Midbrain (tissue), 1 donor: Measurements from ENCODE around the gene STARD3.

Experiments
- DNase-seq: peaks from one replicate; lab custom pipeline; 2025; lab: John Stamatoyannopoulos, UW

Gene STARD3

DNA sequence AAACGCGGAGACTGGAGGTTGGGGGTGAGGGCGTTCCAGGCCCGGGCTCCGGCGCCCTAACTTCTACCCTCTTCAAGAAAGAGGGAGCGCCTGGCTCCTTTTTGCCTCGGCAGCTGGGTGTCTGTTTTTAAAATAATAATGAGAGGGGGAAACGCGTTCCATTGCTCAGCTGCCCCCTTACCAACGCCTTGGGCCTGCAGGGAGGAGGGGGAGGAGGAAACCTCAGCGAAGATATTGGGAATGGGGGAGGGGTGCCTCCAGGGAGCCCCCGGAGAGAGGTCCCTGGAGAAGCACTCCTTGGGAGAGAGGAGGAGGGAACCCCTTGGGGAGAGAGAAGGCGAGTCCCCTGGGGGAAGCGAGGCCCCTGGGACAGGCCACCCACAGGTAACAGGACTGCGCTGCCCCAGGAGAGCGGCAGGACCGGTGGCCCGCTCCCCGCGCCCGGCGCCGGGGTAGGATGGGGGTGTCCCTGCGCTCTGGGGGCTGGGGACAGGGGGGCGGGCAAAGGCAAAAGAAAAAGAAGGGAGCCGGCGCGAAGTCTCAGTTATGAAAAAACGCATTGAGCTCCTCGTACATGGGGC is 31.9 kb upstream of the STARD3 start:
- no peak for DNase-seq

DNA sequence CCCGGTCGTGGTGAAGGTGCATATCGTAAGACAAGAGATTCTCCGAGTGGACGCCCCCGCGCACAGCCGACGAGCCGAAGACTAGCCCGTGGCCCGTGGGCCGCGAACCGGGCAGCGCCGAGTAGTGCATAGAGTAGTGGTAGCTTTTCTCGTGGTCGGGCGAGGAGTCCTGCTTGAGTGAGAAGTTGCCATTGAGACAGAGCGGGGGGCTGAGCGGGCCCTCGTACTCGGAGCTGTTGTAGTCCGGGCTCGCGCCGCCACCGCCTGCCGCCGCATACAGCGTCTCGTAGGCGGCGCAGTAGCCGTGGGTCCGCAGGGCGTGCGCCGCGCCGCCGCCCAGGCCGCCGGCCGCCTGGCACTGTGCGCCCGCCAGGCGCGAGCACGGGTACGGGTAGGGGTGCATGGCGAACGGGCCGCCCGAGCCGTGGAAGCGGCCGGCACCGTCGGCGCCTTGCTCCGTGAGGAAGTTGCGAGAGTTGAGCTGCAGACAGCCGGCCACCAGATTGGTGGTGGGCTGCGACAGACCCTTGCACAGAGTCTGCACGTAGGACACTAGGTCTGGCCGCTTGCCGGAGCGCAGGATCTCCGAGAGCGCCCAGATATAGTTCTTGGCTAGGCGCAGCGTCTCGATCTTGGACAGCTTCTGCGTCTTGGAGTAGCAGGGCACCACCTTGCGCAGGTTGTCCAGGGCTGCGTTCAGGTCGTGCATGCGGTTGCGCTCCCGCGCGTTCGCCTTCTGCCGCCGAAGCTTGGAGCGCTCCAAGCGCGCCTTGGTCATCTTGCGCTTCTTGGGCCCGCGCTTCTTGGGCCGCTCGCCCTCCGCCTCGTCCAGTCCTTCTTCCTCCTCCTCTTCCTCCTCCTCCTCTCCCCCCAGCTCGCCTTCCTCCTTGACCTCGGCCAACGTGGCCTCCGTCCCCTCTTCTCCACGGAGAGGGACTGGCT is 31.2 kb upstream of the STARD3 start:
- no peak for DNase-seq

DNA sequence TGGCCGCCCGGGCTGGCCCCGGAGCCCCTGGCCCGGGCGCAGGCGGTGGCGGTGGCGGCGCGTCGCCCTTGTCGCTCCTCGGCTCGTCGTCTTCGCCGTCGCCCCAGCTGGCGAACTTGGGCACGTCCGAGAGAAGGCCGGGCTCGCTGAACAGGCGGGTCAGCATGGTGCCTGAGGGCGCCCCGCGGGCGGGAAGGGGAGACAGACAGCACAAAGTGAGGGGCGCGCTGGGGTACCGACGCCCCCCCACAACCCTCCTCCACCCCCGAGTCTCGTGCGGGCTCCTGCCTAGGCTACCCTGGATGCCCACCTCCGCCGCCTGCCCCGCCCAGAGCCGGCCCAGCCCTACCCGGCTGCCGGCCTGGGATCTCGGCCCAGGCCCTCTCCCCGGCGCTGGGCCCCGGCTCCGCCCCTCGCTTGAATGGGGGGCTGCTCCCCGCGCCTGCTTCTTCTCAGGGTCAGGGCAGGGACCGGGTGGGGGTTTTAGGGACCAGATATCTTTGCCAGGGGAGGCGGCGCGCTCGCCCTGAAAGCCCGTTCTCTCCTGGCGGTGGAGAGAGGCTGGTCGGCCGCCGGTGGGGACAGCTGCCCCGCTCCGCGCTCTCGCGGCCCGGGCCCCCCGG is 30.4 kb upstream of the STARD3 start:
- no peak for DNase-seq

DNA sequence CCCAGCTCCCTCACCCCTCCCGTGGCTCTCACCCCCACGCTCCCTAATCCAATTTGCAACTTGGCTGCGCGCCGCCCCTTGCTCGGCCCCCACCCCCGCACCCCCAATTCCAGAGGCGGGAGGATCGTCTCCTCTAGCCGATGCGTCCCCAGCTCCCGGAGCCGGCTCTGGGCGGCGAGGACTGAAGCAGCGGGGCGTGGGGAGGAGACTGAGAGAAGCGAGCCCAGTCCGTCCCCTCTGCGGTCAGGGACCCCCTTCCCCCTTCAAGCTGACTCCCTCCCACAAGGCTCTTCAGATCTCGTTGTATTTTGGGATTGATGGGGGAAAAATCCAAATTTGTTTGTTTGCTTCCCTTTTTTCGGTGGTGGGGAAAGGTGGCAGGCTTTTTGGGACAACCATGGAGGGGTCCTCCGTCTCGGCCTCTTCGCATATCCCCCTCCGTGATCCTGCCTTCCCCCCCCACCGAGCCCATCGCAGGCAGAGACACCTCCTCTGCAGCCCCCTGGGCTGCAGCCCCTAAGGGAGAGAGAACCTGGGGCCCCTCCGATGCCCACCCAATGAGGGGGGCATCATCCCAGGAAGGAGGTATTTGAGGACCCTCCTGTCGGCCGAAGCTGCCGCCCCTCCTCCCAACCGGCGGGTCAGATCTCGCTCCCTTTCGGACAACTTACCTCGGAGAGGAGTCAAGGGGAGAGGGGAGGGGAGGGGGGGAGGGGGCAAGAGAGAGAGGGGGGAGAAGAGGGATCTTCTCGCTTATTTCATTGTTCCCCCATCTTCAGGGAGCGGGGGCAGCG is 29.7 kb upstream of the STARD3 start:
- DNase-seq: no peak

DNA sequence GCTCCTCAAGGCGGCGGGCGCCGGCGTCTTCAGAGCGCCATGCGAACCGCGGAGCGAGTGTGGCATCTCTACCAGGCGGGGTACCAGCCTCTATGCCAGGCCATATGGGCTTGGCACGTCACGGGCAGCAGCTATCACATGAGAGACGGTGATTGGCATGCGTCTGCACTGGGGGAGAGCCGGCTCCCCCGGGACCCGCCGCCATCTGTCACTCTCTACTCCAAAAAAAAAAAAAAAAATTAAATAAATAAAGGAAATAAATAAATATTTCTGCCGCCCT is 29.2 kb upstream of the STARD3 start, which contains the start of gene NEUROD2:
Gene NEUROD2, minus strand, starts transcription at position 70 of the 280 bp plus-strand sequence. CDS start 1,321 bp downstream, outside the sequence.
- DNase-seq: no peak

DNA sequence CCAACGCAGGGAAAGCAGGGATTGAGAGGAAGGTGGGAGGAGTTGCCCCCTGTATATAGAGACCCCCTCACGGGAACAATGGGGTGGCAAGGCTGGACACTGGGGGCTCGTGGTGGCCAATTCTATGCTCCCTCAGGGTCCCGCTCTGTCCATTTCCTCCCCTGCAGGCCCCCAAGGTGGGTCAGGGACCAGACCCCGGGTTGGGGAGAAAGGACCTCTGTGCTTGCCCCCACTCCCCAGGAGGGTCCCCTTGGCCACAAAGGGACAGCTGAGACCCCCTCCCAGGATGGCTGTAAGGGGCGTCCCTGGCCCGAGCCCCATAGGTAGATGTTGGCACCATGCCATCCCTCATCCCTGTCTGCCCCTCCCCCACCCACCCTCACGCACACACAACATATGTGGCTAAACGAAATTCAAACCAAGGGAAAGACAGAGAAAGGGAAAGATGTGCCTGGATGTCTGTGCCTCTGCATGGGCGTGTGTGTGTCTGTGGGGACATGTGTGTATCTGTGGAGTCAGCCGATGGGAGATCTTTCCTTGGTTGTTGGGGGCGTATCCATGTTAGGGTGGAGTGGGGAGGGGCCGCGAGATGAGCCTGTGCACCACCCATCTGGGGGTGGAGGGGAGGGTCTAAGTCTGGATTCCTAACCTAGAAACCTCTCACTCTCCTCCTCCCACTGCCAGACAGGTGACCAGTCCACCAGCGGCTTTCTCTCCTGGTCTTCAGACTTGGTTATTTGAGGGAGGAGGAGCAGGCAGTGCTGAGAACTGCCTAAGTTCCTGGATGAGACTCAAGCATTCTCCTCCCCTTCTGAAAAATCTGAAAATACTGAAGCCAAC is 28.6 kb upstream of the STARD3 start:
- no peak for DNase-seq

DNA sequence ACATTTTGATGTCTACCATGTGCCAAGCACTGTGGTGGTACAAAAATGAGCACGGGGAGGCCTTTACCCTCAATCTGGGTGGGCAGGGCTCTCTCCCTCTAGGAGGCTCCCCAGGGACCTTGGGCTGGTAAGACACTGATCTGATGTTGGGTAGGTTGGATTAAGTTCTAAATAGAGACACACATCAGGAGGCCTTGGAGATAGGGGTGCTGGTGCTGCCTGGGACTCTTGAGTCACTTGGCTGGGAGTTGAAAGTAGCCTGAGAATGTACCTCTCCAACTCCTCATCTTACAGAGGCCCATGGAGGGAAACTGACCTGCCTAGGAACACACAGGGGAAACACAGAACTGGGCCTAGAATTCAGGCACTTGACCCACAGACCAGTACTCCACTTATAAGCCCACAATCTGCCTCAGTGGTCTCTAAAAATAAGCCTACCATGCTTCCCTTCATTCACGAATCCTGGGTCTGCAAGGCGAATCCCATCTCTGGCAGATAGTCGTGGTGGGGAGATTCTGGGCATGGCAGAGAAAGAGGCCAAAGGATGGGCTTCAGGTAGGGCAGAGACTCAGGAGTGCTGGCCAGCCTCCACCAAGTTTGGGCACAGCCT is 27.4 kb upstream of the STARD3 start:
- DNase-seq: no peak

DNA sequence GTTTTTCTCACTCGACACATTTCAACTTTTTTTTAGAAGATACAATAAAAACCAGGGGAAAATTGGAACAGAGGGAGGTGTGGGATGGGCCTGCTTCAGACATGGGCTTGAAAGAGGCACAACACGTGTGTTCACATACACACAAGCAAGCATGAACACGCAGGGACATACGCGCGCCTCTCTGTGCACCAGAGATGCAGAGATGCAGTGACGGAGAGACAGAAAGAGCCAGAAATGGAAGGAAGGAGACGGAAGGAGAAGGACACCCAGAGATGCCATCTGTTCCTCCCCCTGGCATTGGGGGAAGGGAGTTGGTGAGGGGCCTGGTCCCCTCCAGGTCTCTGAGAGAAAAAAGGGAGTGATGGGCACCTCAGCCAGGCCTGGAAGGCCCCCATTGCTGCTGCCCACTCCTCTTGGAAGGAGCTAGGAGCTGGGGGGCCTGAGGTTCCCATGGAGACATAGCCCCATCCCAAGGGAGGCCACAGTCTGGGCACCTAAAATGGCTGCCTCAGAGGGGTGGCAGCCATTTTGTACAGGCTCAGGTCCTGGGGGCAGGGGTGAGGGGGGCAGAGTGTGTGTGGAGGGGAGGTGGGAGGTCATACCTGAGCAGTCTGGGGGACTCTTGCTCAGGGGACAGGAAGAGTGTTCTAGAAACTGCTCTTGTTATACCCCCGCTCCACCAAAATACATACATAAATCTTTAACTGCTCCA is 25.4 kb upstream of the STARD3 start:
- DNase-seq: no peak

DNA sequence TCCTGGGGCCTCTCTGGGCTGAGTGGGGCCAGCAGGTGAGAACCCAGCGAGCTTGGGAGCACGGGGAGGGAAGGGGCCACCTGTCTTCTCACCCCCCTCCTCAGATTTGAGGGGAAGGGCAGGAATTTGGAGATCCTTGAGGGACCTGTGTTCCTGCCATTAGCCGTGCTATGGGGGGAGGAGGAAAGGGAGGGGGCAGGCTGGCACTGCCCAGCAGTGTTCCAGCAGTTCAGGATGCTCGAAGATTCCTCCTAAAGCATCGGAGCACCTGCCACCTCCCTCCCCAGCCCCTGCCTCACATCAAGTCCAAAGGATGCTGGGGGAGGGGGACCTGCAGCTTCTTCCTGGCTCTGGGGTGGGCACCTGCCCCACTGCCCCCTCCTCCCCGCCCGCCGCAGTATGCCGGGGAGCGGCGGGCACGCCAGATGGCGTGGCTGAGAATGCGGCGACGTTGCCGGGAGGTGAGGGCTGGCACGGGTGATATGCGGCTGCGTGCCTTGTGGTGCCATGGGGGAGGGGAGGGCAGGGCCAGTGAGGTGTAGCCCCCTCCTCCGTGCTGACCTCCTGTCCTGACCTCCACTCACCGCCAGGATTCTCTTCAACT is 24.6 kb upstream of the STARD3 start:
- DNase-seq: no peak

DNA sequence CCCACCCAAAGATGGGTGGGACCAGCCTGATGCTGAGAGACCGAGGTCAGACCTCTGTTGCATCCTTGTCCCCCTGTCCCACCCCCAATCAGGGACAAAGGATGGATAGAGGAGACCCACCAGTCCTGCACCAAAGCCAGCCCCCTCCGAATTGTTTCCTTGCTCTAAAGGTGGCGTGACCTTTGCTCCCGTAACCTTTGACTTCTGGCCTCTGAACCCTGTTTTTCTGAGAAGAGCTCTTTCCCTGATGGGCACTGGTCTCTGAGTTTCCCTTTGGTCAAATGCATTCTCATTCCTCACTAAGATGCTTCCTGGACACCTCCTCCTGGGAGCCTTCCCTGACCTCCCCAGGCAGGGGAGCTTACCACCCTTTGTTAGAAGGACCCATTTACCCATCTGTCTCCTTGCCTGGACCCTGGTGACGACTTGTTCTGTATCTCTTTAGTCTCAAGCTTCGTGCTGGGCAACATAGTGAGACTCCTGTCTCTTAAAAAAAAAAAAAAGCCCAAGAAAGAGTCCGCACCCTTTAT is 23.9 kb upstream of the STARD3 start:
- DNase-seq: no peak

DNA sequence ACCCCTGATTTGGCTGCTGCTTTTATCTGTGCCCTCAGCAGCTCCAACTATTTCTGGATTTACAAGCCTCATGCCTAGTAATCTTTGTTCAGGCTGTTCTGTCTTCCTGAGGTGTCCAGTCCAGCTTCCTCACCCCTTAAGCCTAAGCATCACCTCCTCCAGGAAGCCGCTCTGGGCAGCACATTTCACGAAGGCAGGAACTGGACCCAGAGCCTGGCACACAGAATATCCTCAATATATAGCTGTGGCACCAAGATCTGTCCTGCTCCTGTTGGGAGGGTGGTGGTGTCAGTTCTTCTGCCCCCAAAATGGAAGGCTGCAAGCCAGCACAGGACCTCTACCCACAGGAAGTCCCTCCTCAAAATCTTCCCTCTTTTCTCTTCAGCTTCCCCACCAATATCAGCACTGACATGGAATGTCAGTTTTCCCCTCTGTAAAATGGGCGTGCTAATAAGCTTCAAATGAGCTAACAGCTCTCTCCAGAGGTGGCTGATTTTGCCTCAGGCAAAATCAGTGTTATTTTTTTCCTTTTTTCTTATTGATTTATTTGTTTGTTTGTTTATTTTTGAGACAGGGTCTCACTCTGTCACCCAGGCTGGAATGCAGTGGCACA is 22.3 kb upstream of the STARD3 start:
- no peak for DNase-seq

DNA sequence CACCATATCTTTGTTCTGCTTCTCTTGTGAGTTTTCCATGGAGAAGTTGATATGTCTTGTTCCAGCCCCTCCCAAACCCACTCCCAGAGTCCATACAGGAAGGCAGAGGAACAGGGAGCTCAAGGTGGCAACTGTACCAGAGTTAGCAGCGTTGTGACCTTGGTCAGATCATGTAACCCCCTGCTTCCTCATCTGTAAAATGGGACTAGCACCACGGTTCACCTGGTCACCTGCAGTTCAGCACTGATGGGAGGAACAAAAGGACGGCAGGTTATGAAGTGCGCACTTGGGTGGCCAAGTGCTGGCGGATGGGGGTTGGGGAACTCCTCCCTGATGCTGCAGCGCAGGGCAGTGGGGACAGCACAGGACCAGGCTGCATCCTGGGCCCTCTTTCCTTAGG is 21.5 kb upstream of the STARD3 start:
- no peak for DNase-seq

DNA sequence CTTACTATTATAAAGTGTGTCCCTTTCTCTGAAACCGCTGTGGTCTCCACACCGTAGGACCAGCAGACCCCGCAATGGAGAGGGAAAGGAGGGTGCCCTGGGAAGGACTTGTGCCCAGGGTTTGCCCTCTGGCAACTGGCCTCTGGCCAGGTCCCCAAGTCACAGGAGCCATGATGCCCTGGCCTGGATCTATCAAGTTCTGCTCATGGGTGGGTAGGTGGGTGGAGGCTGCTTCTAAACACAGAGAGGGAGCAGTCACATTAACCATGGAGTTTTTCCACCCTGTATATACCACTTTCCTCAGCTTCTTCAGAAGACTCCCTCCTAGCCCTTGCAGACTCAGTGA is 19.9 kb upstream of the STARD3 start:
- no peak for DNase-seq

DNA sequence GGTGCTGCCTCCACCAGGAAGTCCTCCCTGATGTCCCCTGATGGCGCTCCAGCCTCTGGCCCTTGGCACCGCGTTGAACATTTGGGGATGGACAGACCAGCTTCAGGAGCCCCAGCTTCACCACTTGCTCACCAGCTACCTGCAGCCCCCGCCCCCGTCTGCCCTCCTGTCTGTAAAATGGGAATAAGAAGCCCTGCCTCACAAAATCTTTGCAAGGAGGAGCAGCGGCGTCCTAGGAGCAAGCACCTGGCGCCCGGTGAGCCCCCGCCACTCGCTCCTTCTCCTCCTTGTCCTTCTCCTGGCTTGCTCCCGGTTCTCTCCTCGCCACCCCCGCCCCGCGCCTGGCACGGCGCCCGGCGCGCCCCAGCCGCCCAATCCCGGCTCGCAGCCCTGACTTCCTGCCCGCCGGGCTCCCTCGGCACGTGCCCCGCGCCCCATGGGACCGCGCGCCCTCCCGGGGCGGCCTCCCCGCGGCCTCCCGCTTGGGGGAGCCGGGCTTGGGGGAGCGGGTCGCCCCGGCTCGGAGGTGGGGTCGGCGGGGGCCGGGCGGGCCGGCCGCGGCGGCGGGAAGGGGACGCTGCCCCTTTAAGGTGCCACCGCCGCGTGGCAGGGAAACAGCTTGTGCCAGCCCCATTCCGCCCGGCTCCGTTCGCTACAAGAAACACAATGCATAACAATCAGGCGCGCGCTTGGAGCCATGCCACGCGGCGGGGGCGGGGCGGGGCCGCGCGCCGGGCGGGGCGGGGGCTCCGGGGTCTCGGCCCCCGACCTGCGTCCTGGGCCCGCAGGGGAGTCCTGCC is 19.3 kb upstream of the STARD3 start:
- peak; percentile 18 for DNase-seq

DNA sequence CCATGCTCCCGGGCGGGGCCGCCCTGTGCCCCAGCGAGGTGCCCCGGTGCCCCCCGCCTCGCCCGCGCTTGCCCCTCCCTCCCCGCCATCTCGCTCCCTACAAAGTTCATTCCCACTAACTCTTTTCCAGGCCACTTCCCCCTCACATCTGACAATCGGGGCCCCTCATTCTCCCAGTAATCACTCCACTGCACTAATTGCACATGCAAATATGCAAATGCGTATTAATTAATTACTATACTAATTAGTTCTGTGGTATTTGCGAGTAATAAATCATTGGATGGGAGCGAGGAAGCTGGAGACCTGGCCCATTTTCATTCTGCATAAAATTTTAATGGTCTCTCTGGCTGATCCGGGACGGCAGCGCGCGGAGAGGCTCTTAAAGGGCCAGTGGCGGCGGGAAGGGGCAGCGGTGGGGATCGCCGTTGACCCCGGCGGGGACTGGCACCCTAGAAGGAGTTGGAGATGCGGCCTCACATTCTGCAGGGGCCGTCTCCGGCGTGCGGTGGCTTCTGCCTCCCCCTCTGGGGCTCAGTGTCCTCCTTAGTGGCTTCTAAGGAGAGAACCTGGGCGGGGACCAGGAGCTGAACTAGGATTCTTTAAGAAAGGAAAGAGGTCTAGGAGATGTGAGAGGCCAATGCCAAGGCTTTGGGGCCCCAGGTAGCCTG is 18.6 kb upstream of the STARD3 start:
- DNase-seq: no peak

DNA sequence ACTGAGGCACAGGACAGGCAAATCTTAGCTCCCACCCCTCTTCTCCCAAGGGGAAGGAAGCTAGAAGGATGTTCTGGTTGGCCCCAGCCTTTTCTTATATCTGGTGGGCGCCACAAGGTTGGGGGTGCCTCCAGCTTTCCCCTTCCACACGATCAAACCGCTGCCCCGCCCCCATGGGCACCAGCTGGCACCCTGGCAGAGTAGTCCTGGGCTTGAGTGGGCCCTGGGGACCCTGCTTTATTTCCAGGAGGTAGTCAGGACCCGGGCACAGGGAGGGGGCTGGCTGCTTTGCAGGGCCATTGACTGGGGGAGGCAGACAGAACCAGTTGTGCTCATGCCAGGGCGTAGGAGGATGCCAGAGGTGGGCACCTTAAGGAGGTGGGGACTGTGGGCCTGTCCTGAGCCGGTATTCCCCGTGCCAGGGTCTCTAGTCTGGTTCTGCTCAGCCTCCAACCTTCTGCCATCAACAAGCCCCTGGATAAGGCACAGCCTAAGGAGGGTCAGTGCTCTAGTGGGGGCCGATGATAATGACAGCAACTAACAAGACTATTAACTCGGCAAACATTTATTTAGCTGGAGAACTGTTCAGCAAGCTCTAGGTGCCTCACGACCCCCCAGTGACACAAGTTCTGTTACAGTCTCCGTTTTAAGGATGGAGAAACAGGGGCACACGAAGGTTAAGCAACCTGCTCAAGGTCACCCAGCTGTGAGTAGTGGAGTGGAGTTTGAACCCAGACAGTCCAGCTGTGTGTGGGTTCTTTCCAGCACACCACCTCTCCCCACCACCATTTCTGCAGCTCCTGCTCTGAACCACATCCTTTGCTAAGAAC is 17.8 kb upstream of the STARD3 start:
- DNase-seq: no peak

DNA sequence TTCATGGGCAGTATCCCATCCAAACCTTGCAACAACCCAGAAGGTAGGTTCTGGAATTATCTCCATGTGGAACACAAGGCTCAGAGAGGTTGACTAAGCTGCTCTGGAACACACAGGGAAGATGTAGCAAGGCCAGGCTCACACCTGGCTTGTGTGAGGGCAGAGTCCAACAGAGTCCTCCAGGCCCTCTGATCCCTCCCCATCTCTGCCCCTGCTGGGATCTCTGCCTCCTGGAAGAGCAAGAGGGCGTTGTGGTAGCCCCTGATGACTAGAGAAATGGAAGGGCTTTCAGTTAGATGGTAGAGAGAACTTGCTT is 17.2 kb upstream of the STARD3 start:
- DNase-seq: no peak
